Prostate gland (tissue), 2 donors: ENCODE measurements around the gene CELF2. TPM values are rescaled to one million over a fixed set of nuclear protein-coding genes. Genes with fewer than 3 reads are reported as not detected.

ENCODE experiments used
- DNase-seq: peaks from one replicate; pipeline ENCODE4 v3.0.0-alpha.2; 2019; ENCODE audit warnings: low spot score
- H3K27ac ChIP-seq, 2 donors: fragments of 200-600 bp; sonication (generic); 2 replicates each; pipeline ENCODE4 v1.5.1; 2017 to 2019
- H3K27me3 ChIP-seq: fragments of 200-600 bp; sonication (generic); replicated peaks from 2 replicates; pipeline ENCODE4 v1.5.1; 2019; ENCODE audit not compliant: insufficient read depth
- H3K36me3 ChIP-seq, 2 donors: fragments of 200-600 bp; sonication (generic); 1 replicate in 1 of 2; 2 replicates in 1 of 2; pipeline versions ENCODE4 v1.5.1 to v1.8.1; 2017 to 2019
- H3K4me1 ChIP-seq: fragments of 200-600 bp; sonication (generic); replicated peaks from 2 replicates; pipeline ENCODE4 v1.5.1; 2019
- H3K4me3 ChIP-seq, 2 donors: fragments of 200-600 bp; sonication (generic); 2 replicates each; pipeline ENCODE4 v1.5.1; 2017 to 2019
- H3K9me3 ChIP-seq: fragments of 200-600 bp; sonication (generic); 2 replicates; pipeline ENCODE4 v1.5.1; 2017
- POLR2A ChIP-seq: fragments of 450-650 bp; IDR thresholded peaks from one replicate; pipeline ENCODE4 v1.6.1; 2016; ENCODE audit warnings: antibody characterized with exemption, mild to moderate bottlenecking
- POLR2AphosphoS5 ChIP-seq: sonication (generic); formaldehyde crosslinking; IDR thresholded peaks from one replicate; pipeline ENCODE4 v1.6.1; 2017; ENCODE audit warnings: antibody characterized with exemption
- WGBS: methylation state at CpG from one replicate; pipeline ENCODE4 v1.1.5; 2018; 5-methylcytosine and 5-hydroxymethylcytosine counted together
- intact Hi-C: fragments of 100-400 bp; cut with DNase I; formaldehyde crosslinking; loops from one replicate; pipeline ENCODE4 v1.14.2; 2022
- total RNA-seq, 2 donors: library from RNA; depleted of rRNA; stranded (reverse); fragments of >200 nt; gene quantifications; one replicate each; pipeline ENCODE4 v1.1.0, GENCODE V29; 2016
- TF ChIP-seq, protein P1 (sequence below), 4 experiments: fragments of 200-600 bp in 2 of 4; fragments of 450-650 bp in 2 of 4; sonication (generic) in 2 of 4; IDR thresholded peaks; 1 replicate in 3 of 4; 2 replicates in 1 of 4; pipeline ENCODE4 v1.5.1; 2016 to 2019; ENCODE audit warnings: antibody characterized with exemption in 4 of 4, mild to moderate bottlenecking in 2 of 4, moderate library complexity in 2 of 4

Gene CELF2
- total RNA-seq, 2 donors from 2014 or later, result 19.2 to 43.2 TPM

DNA sequence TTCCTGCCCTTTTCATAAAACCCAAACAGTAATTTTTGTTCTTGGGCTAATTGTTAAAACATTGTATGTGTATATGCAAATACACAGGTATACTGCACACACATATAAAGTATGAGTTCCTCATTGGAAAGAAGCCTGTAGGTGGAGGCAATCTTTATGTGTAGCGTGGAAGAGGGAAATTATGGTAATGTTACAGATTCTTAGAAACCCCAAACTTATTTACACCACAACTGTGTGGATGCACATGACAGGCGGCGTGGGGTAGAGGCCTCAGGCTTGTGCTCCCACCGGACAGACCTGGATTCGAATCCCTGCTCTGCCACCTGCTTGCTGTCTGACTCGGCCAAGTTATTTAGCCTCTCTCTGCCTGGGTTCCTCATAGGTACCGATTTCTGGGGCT, 223.0 kb downstream of the CELF2 start:
- Histone ChIP-seq H3K27me3 (no peaks in the 10 kb centered on the region), H3K27ac (no peak overlapping the region), H3K9me3 (no peaks in the 10 kb centered on the region), H3K4me1 (no peaks in the 10 kb centered on the region), H3K4me3 (no peak overlapping the region), H3K36me3 (no peaks in the 10 kb centered on the region)
- intact Hi-C loops, result no loop called here
- WGBS, result 95% methylated on average over 7 of the region's 7 CpGs
- DNase-seq, result no peak
- no peak for TF ChIP-seq POLR2AphosphoS5

DNA sequence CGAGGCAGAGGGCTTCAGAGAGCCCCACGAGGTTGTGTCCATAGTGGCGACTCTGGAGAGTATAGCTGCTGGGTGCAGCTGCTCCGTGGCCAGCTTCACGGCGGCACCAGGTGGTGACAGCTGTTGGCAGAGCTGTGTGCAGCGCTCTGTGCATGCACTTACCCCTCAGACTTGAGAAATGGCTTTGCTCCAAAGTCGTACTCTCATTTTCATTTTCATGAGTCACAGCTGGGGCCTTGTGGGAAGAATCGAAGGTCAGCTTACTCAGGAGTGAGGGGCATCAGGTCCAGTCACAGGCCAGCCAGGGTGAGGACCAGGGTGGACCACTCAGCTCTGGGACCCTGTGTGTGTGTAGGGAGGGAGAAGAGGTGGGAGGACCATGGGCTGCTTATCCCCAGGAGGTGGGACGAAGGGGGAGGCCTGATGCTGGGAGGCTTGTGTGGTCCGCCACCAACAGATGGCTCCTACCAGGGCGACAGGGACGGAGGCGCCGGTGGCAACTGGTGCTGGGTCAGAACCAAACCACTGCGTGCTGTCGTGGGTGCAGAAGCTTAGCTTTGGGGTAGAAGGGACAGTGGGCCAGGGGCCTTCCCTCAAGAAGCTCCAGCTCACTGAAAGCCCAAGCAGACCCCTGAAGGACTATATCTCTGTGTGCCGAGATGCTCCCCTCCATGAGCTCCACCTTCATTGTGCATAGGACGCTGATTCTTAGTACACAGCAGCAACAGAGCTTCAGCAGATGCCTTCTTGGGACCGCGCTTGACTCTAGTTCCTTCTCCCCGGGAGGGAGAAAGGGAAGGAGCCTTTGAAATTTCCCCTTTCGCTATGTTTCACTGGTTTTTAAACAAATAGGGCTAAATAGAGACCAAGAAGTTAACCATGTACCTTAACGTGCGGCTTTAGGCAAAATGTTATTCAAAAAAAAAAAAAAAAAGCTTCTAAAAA, 225.0 kb downstream of the CELF2 start:
- no peak for DNase-seq
- no peak overlapping the region for H3K4me3 ChIP-seq
- H3K4me1 ChIP-seq, result no peaks in the 10 kb centered on the region
- no peaks in the 10 kb centered on the region for H3K27me3 ChIP-seq
- no peaks in the 10 kb centered on the region for H3K9me3 ChIP-seq
- H3K27ac ChIP-seq, result no peak overlapping the region
- 79% methylated on average over 25 of the region's 25 CpGs for WGBS
- H3K36me3 ChIP-seq, result no peaks in the 10 kb centered on the region
- TF ChIP-seq, protein P1, sequence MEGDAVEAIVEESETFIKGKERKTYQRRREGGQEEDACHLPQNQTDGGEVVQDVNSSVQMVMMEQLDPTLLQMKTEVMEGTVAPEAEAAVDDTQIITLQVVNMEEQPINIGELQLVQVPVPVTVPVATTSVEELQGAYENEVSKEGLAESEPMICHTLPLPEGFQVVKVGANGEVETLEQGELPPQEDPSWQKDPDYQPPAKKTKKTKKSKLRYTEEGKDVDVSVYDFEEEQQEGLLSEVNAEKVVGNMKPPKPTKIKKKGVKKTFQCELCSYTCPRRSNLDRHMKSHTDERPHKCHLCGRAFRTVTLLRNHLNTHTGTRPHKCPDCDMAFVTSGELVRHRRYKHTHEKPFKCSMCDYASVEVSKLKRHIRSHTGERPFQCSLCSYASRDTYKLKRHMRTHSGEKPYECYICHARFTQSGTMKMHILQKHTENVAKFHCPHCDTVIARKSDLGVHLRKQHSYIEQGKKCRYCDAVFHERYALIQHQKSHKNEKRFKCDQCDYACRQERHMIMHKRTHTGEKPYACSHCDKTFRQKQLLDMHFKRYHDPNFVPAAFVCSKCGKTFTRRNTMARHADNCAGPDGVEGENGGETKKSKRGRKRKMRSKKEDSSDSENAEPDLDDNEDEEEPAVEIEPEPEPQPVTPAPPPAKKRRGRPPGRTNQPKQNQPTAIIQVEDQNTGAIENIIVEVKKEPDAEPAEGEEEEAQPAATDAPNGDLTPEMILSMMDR (IDR thresholded peaks at IDR 0.05), result no peak
- no peak for TF ChIP-seq POLR2AphosphoS5
- intact Hi-C loops, result no loop called here

DNA sequence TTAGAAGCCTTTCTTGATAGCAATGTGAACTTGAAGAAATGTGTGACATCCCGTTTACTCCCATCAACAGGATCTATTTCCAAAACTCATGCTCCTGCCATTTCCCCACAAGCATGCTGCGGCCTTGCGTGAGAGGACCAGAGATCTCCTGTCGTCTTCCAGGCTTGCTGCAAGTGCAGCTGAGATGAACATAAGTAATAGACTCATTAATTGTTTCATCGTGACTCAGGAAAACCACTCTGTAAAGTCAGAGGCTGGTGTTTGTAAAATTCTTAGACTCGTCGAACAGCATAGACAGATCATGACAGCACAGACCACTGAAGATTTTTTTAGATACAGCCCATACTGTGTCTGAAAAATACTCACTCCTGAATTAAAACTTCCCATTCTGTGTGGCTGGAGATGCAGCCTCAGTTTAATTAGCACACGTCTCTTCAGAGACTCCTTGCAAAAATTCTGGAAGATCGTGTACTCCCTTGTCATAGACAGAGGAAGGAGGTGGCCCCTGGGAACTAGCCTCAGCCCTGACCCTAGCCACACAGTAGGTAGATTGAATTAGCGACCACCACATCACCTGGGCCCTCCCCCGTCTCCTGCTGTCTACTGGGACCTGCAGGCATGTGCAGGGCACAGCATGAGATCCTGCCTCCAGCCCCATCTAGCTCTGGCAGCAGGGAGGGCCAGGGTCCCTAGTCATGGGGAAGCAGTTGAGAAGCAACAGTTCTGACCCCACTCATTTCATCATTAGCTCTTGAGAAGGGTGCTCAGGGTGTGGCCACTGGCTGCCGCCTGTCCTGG, 226.0 kb downstream of the CELF2 start:
- no peaks in the 10 kb centered on the region for H3K36me3 ChIP-seq
- no peak overlapping the region for H3K27ac ChIP-seq
- DNase-seq, result no peak
- intact Hi-C loops, result no loop called here
- H3K9me3 ChIP-seq, result no peaks in the 10 kb centered on the region
- 91% methylated on average over 12 of the region's 12 CpGs for WGBS
- TF ChIP-seq POLR2A, result no peak
- no peak overlapping the region for H3K4me3 ChIP-seq
- H3K4me1 ChIP-seq, result no peaks in the 10 kb centered on the region
- no peaks in the 10 kb centered on the region for H3K27me3 ChIP-seq

DNA sequence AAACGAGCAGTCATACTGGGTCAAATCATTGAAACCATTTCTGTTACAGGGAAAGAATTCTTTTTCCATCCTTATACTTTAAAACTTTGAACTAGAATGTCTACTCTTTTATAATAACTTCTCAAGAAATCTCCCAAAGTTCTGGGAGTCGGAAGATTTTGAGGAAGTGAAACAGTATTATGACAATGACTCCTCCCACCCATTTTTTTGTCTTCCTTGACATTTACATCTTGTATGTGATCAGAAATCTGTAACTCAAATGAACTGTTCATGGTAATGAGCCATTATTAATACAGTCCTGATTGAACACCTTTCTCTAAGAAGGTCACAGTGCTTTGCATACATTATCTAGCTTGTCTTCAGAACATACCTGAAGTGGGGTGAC, 227.4 kb downstream of the CELF2 start:
- Histone ChIP-seq H3K9me3 (no peaks in the 10 kb centered on the region), H3K4me3 (no peak overlapping the region), H3K27ac (no peak overlapping the region), H3K27me3 (no peaks in the 10 kb centered on the region), H3K4me1 (no peaks in the 10 kb centered on the region), H3K36me3 (no peaks in the 10 kb centered on the region)
- no peak for DNase-seq
- intact Hi-C loops, result no loop called here
- 83% methylated on average over 2 of the region's 2 CpGs for WGBS
- no peak for TF ChIP-seq POLR2AphosphoS5
- TF ChIP-seq POLR2A, result no peak
- TF ChIP-seq, protein P1 (IDR thresholded peaks at IDR 0.05), result no peak

DNA sequence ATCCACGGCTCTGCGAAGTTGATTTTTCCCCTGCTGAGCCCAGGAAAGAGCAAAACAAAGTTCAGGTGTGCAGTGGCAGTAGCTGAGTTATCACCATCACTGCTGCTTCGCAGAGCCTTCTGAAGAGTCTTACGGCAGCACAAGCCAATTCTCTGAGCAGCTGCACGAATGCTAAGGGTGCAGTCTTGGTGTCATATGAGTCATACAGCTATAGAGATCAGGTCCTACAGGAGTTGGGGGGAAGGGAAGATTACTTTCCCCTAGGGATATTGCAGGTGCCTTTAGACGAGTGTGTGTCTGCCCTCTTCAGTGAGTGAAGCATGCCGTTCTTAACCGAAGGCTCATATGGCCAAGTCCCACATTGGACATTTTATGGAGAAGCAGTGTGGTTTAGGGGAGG, 227.8 kb downstream of the CELF2 start:
- Histone ChIP-seq H3K4me3 (no peak overlapping the region), H3K36me3 (no peaks in the 10 kb centered on the region), H3K9me3 (no peaks in the 10 kb centered on the region), H3K27ac (no peak overlapping the region), H3K4me1 (no peaks in the 10 kb centered on the region), H3K27me3 (no peaks in the 10 kb centered on the region)
- TF ChIP-seq, protein P1 (IDR thresholded peaks at IDR 0.05), result no peak
- TF ChIP-seq POLR2AphosphoS5, result no peak
- no peak for TF ChIP-seq POLR2A
- no peak for DNase-seq
- intact Hi-C loops, result no loop called here
- 87% methylated on average over 8 of the region's 8 CpGs for WGBS
